GM18505 (cell line): Measurements from ENCODE around the gene ZDHHC1.

Source experiments
- ATAC-seq: cut with Tn5 transposase; IDR thresholded peaks from one replicate; pipeline ENCODE4 v1.9.1; 2021; ENCODE audit not compliant: unreplicated experiment
- POLR2A ChIP-seq: IDR thresholded peaks from 4 replicates; pipeline ENCODE4 v1.6.1; 2011; ENCODE audit warnings: borderline replicate concordance; ENCODE audit not compliant: insufficient read depth, insufficient read length; ENCODE audit errors: extremely low read depth

The ZDHHC1 gene

DNA sequence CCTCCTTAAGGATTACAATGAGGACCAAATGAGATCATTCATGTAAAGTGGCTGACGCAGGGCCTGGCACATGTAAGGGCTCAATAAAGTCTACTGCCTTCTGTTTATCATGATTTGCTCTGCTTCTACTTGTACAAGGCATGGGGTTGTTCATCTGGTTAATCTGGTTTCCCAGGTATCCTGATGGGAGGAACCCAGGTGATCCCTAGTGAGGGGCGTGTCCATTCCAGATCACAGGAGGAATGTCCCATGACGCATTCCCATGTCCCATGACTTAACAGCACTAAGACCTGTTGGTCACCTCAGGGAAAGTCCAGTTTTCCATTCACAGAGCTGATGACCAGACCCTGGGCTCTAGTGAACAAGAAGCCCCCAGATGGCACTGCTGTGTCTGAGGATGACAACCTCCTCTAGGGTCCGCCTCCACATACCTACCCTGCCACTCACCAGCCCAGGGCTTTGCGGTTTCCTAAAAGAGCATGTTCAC lies 11.5 kb downstream of the ZDHHC1 start:
- no peak for ATAC-seq
- TF ChIP-seq POLR2A, result no peak

GRCh38 chr16:67403976-67404555 lies 12.2 kb downstream of the ZDHHC1 start:
- ATAC-seq, result no peak
- no peak for TF ChIP-seq POLR2A

DNA sequence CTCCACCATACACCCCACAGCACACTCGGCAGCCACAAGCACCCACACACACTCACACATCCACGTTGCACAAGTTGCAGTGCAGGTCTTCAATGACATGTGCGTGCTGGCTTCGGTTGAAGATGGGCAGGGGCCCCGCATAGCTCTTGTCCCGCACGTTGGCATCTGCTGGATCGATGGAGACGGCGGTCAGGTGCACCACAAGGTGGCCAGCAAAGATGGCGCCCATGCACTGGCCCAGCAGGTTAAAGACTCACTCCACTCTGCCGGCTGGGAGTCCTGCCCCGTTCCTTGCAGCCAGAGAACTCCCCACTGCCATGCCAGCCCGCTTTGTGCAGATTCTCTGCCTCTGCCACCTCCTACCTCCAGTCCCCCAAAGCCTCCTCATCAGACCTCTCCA lies 15.4 kb downstream of the ZDHHC1 start:
- no peak for TF ChIP-seq POLR2A
- no peak for ATAC-seq

DNA sequence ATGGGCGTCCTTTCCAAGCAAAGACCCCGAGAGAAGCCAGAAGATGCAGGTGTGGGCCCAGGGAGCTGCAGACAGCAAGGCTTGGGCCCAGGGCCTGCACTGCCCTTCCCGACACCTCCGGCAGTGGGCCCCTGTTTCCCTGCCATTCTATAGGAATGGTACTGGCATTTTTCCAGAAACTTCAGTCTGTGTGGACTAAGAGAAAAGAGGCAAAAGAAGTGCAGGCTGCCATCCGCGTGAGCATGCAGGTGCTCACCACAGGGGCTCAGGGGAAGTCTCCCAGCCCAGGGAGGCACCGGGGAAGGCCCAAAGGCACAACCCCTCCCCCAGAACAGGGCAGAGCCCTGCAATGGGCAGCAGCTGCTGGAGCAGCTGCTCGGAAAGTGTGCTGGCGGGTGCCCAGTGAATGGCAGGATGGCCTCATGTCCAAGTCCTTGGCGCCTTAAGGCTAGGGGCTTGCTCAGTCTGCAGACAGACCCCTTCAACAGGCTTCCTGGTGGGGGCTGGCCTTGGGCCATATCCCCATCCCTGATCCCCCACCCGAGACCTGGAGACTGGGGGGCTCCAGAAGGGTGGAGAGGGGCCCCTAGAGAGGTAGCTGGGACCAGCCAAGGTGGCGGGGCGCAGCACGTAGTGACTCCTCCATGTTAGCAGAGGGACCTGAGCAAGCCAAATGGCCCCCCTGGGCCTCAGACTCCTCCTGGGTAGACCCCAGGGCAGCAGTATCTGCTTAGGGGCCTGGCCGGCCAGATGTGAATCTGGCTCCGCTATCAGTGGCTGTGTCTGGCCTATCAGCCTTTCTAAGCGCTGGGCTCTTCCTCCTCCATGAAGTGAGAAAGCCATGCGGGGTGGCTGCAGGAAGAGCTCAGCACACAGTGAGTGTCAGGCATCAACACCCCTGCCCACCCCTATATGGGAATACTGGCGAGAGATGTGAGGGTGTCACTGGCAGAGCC lies 16.2 kb downstream of the ZDHHC1 start:
- TF ChIP-seq POLR2A, result no peak
- ATAC-seq, result no peak

DNA sequence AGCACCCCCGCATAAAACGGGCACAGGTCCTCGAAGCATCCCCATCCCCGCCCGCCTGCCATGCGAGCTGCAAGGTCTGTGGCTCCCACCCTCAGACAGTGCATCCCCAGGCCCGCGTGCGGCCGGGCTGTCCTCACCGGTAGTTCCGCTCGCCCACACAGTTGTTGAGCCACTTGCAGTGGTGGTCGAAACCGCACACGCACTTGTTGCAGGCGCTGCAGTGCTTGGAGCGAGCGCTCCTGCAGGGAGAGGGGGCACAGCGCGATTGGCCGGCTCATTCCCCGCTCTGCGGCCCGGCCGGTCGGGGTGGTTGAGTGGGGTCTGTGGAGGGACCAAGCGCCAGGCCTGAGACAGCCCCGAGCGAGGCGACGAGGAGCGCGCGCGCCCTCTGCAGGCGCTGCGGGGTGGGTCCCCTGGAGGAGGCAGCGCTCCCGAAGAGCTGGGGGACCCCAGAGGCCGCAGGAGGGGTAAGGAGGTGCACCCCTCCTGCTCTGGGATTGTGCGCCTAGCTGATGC lies 17.0 kb downstream of the ZDHHC1 start:
- no peak for TF ChIP-seq POLR2A
- no peak for ATAC-seq

- ATAC-seq, result no peak
- TF ChIP-seq POLR2A, result no peak
These were observed 17.6 kb downstream of the ZDHHC1 start for GRCh38 chr16:67398546-67399217.

- no peak for TF ChIP-seq POLR2A
- ATAC-seq, result no peak
These were observed 18.3 kb downstream of the ZDHHC1 start for GRCh38 chr16:67397812-67398545.

DNA sequence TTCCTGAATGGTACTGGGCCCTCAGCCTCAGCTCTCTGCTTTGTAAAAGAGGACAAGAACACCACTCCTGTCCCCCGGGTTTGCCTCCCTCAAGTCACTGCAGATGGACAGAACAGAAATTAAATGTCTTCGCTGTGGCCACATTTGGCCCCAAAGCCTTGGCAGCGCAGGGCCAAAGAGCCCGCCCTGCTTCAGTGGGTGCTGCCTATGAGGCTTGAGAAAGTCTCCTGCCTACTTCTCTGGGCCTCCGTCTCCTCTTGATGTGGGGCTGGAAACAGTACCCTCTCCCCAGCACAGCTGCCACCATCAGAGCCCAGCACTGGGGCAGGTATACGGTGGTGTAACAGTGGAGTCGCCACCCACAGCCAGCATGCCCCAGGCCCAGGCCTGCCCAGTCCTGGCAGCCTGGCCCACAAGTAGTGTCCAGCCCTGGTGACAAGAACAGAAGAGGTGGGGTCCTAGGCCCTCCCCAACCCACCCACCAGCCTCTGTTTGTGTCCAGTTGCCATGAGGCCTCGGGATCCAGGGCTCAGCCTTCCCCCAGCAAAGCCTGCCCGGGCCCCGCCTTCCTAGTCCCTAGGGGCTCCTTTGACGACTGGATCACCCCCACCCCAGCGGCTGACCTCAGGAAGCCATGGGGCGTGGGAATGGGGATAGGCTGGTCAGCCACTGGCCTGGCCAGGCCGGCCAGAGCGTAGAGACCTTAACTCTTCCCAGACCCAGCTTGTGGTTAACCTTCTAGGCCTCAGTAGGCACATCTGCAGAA lies 19.1 kb downstream of the ZDHHC1 start:
- no peak for TF ChIP-seq POLR2A
- no peak for ATAC-seq

- TF ChIP-seq POLR2A, result no peak
- ATAC-seq, result no peak
These were observed 19.9 kb downstream of the ZDHHC1 start for GRCh38 chr16:67396159-67397035.

GRCh38 chr16:67395458-67396158 lies 20.7 kb downstream of the ZDHHC1 start:
- no peak for ATAC-seq
- no peak for TF ChIP-seq POLR2A

DNA sequence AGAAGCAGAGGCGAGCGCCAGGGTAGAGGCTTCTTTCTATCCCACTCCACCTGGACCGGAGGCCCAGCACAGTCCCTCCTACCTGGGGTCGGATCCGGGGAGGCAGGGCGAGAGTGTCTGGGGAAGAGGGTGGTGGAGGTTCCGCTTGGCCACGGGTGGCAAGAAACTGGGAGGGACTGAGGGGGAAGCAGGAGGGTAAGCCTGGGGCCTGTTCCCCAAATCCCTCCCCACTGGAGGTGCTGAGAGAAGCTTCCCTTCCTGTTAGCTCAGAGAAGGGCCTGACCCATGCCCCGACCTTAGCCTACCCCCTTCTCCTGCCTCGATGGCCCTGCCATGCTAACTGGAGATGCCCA lies 21.2 kb downstream of the ZDHHC1 start:
- no peak for ATAC-seq

More for the DNA sequence above, 21.2 kb downstream of the ZDHHC1 start:
- no peak for TF ChIP-seq POLR2A
